Measurements from ENCODE around the gene PKMYT1. TPM values are rescaled to one million over a fixed set of nuclear protein-coding genes. Genes with fewer than 3 reads are reported as not detected.
"Not testable (repeated sequence)": the region's sequence is repeated elsewhere in the genome, so short reads cannot be mapped to it uniquely, and the experiment has no call there.

Gene PKMYT1
- total and polyA plus RNA-seq, 4 experiments from 2014 or later, result 0.79 TPM; not detected in 3

- Histone ChIP-seq H3K27ac (ENCODE audit: low read depth, low read length) (no peak overlapping the region), H3K36me3 (ENCODE audit: insufficient read depth, low read length) (no peaks in the 10 kb centered on the region), H3K9me3 (ENCODE audit: control insufficient read depth in 1 of 2, low read length in 2 of 2) (no peaks in the 10 kb centered on the region), H3K27me3 (ENCODE audit: insufficient read depth, low read length) (no peaks in the 10 kb centered on the region), H3K4me3 (ENCODE audit: low read length in 2 of 2) (no peak overlapping the region), H3K4me1 (ENCODE audit: insufficient read depth, low read length) (no peaks in the 10 kb centered on the region)
- Mint-ChIP-seq H3K9me3 (no peaks in the 10 kb centered on the region), H3K27ac (no peak overlapping the region), H3K36me3 (peaks cover 8 to 11% of the 10 kb centered on the region in 2 donors), H3K27me3 (no peaks in the 10 kb centered on the region), H3K4me1 (peaks cover 0 to 3% (median 0%) of the 10 kb centered on the region in 4 donors), H3K4me3 (no peak overlapping the region)
- ChIA-PET POLR2A (ENCODE audit: partially characterized antibody) (no interaction called here), CTCF (ENCODE audit: partially characterized antibody) (interaction anchor here (1.1 kb wide), 1 partner anchor 22 kb away, joined by 3 read pairs; no protein-coding TSS in a partner anchor)
- DNase-seq, result peak in 1 of 5 donors; percentile 19
- intact Hi-C loops (cut with micrococcal nuclease), result no loop called here
These were observed 31.2 kb downstream of the PKMYT1 start for GRCh38 chr16:2948807-2949704.

DNA sequence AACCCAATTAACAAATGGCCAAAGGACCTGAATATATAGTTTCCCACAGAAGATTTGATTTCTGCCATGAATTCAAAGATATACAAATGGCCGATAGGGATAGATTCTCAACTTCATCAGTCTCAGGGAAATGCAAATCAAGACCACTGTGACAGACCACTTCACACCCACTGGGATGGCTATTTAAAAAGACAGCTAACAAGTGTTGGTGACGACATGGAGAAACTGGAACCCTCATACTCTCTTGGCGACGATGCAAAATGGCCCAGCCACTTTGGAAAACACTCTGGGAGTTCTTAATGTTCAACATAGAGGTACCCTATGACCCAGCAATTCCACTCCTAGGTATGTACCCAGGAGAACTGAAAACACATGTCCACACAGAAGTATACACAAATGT is 33.6 kb downstream of the PKMYT1 start:
- Histone ChIP-seq H3K27ac (ENCODE audit: low read depth, low read length) (no peak overlapping the region), H3K36me3 (ENCODE audit: insufficient read depth, low read length) (no peaks in the 10 kb centered on the region), H3K27me3 (ENCODE audit: insufficient read depth, low read length) (no peaks in the 10 kb centered on the region), H3K4me1 (ENCODE audit: insufficient read depth, low read length) (no peaks in the 10 kb centered on the region), H3K9me3 (ENCODE audit: control insufficient read depth in 1 of 2, low read length in 2 of 2) (no peaks in the 10 kb centered on the region), H3K4me3 (ENCODE audit: low read length in 2 of 2) (no peak overlapping the region)
- H3K36me3 Mint-ChIP-seq, result peaks cover 19 to 23% of the 10 kb centered on the region in 2 donors
- DNase-seq, result peak in 1 of 5 donors; percentile 1
- ChIA-PET POLR2A (ENCODE audit: partially characterized antibody) (no interaction called here), CTCF (ENCODE audit: partially characterized antibody) (interaction anchor here (1.1 to 1.4 kb wide), 3 partner anchors 15 to 23 kb away, joined by 3 to 4 read pairs (median 3); no protein-coding TSS in a partner anchor)
- no peaks in the 10 kb centered on the region for H3K9me3 Mint-ChIP-seq
- H3K4me3 Mint-ChIP-seq, result no peak overlapping the region
- no peaks in the 10 kb centered on the region for H3K27me3 Mint-ChIP-seq
- intact Hi-C loops (cut with micrococcal nuclease), result no loop called here
- H3K27ac Mint-ChIP-seq, result peak overlapping the region in 1 of 7 donors; percentile 18
- peaks cover 0 to 1% (median 0%) of the 10 kb centered on the region in 4 donors for H3K4me1 Mint-ChIP-seq

- H3K27ac Mint-ChIP-seq; H3K4me3 ChIP-seq (ENCODE audit: low read length in 2 of 2); H3K4me1 ChIP-seq (ENCODE audit: insufficient read depth, low read length); CTCF ChIA-PET (ENCODE audit: partially characterized antibody); H3K9me3 ChIP-seq (ENCODE audit: control insufficient read depth in 1 of 2, low read length in 2 of 2); H3K27me3 ChIP-seq (ENCODE audit: insufficient read depth, low read length); H3K4me1 Mint-ChIP-seq; POLR2A ChIA-PET (ENCODE audit: partially characterized antibody); intact Hi-C loops (cut with micrococcal nuclease); H3K27ac ChIP-seq (ENCODE audit: low read depth, low read length); H3K9me3 Mint-ChIP-seq; H3K27me3 Mint-ChIP-seq; H3K4me3 Mint-ChIP-seq: not testable (repeated sequence)
- DNase-seq, result peak in 1 of 5 donors; percentile 30
- peaks cover 29 to 38% of the 10 kb centered on the region in 2 donors for H3K36me3 Mint-ChIP-seq
- H3K36me3 ChIP-seq (ENCODE audit: insufficient read depth, low read length), result peaks cover 16% of the 10 kb centered on the region
These were observed 36.5 kb downstream of the PKMYT1 start for GRCh38 chr16:2943716-2944115.

- Histone ChIP-seq H3K4me1 (ENCODE audit: insufficient read depth, low read length) (no peaks in the 10 kb centered on the region), H3K4me3 (ENCODE audit: low read length in 2 of 2) (no peak overlapping the region), H3K27ac (ENCODE audit: low read depth, low read length) (no peak overlapping the region), H3K9me3 (ENCODE audit: control insufficient read depth in 1 of 2, low read length in 2 of 2) (no peaks in the 10 kb centered on the region), H3K36me3 (ENCODE audit: insufficient read depth, low read length) (peaks cover 28% of the 10 kb centered on the region), H3K27me3 (ENCODE audit: insufficient read depth, low read length) (no peaks in the 10 kb centered on the region)
- Mint-ChIP-seq H3K4me3 (no peak overlapping the region), H3K27ac (peak overlapping the region in 2 of 7 donors; percentile 66 to 73), H3K4me1 (no peaks in the 10 kb centered on the region), H3K36me3 (peaks cover 24 to 38% of the 10 kb centered on the region in 2 donors), H3K27me3 (no peaks in the 10 kb centered on the region), H3K9me3 (no peaks in the 10 kb centered on the region)
- no peak for DNase-seq
- ChIA-PET POLR2A (ENCODE audit: partially characterized antibody) (no interaction called here), CTCF (ENCODE audit: partially characterized antibody) (interaction anchor here (0.7 kb wide), 1 partner anchor 260 kb away, joined by 4 read pairs; the partner anchor contains the start of gene KCTD5)
- intact Hi-C loops (cut with micrococcal nuclease), result no loop called here
These were observed 38.2 kb downstream of the PKMYT1 start for GRCh38 chr16:2942045-2942444.

GRCh38 chr16:2939968-2940367 is 40.3 kb downstream of the PKMYT1 start:
- peaks cover 0 to 2% (median 0%) of the 10 kb centered on the region in 8 donors for H3K9me3 Mint-ChIP-seq
- H3K27ac Mint-ChIP-seq, result no peak overlapping the region
- intact Hi-C loops (cut with micrococcal nuclease), result no loop called here
- POLR2A ChIA-PET (ENCODE audit: partially characterized antibody), result no interaction called here
- H3K4me1 ChIP-seq (ENCODE audit: insufficient read depth, low read length), result no peaks in the 10 kb centered on the region
- no peaks in the 10 kb centered on the region for H3K27me3 ChIP-seq (ENCODE audit: insufficient read depth, low read length)
- H3K36me3 Mint-ChIP-seq, result peaks cover 21 to 37% of the 10 kb centered on the region in 2 donors
- H3K4me3 ChIP-seq (ENCODE audit: low read length in 2 of 2), result no peak overlapping the region
- H3K27ac ChIP-seq (ENCODE audit: low read depth, low read length), result no peak overlapping the region
- H3K4me3 Mint-ChIP-seq, result no peak overlapping the region
- no peaks in the 10 kb centered on the region for H3K27me3 Mint-ChIP-seq
- H3K36me3 ChIP-seq (ENCODE audit: insufficient read depth, low read length), result peaks cover 34% of the 10 kb centered on the region
- no peaks in the 10 kb centered on the region for H3K4me1 Mint-ChIP-seq
- no peaks in the 10 kb centered on the region for H3K9me3 ChIP-seq (ENCODE audit: control insufficient read depth in 1 of 2, low read length in 2 of 2)
- DNase-seq, result no peak
- CTCF ChIA-PET (ENCODE audit: partially characterized antibody), result interaction anchor here (1.1 to 1.5 kb wide), 3 partner anchors 13 to 22 kb away, joined by 4 to 8 read pairs (median 4); no protein-coding TSS in a partner anchor

DNA sequence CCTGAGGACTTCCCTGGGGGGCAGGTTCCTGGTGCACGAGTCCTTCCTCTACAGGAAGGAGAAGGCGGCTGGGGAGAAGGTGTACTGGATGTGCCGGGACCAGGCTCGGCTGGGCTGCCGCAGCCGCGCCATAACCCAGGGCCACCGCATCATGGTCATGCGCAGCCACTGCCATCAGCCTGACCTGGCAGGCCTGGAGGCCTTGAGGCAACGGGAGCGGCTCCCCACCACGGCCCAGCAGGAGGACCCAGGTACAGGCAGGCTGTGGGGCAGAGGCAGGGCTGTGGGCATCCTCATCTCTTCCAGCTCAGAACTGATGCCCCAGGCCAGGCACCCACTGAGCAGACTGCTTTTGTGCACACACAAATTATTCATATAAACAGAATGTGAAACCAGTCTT is 42.0 kb downstream of the PKMYT1 start:
- ChIA-PET POLR2A (ENCODE audit: partially characterized antibody) (no interaction called here), CTCF (ENCODE audit: partially characterized antibody) (interaction anchor here (1.3 kb wide), 1 partner anchor 36 kb away, joined by 3 read pairs; no protein-coding TSS in a partner anchor)
- H3K4me1 Mint-ChIP-seq, result no peaks in the 10 kb centered on the region
- Histone ChIP-seq H3K4me3 (ENCODE audit: low read length in 2 of 2) (no peak overlapping the region), H3K36me3 (ENCODE audit: insufficient read depth, low read length) (peaks cover 34% of the 10 kb centered on the region), H3K27ac (ENCODE audit: low read depth, low read length) (no peak overlapping the region), H3K9me3 (ENCODE audit: control insufficient read depth in 1 of 2, low read length in 2 of 2) (no peaks in the 10 kb centered on the region), H3K4me1 (ENCODE audit: insufficient read depth, low read length) (no peaks in the 10 kb centered on the region), H3K27me3 (ENCODE audit: insufficient read depth, low read length) (no peaks in the 10 kb centered on the region)
- peaks cover 0 to 2% (median 0%) of the 10 kb centered on the region in 8 donors for H3K9me3 Mint-ChIP-seq
- peaks cover 26 to 41% of the 10 kb centered on the region in 2 donors for H3K36me3 Mint-ChIP-seq
- no peak overlapping the region for H3K27ac Mint-ChIP-seq
- no peak for DNase-seq
- intact Hi-C loops (cut with micrococcal nuclease), result no loop called here
- H3K4me3 Mint-ChIP-seq, result no peak overlapping the region
- no peaks in the 10 kb centered on the region for H3K27me3 Mint-ChIP-seq

- POLR2A ChIA-PET (ENCODE audit: partially characterized antibody), result no interaction called here
- H3K27me3 Mint-ChIP-seq, result no peaks in the 10 kb centered on the region
- intact Hi-C loops (cut with micrococcal nuclease), result no loop called here
- no peak for DNase-seq
- H3K9me3 ChIP-seq (ENCODE audit: control insufficient read depth in 1 of 2, low read length in 2 of 2), result no peaks in the 10 kb centered on the region
- H3K36me3 Mint-ChIP-seq, result peaks cover 27 to 37% of the 10 kb centered on the region in 2 donors
- CTCF ChIA-PET (ENCODE audit: partially characterized antibody), result interaction anchor here (0.6 kb wide), 2 partner anchors 11 to 16 kb away, joined by 3 to 4 read pairs; no protein-coding TSS in a partner anchor
- peaks cover 0 to 2% (median 0%) of the 10 kb centered on the region in 8 donors for H3K9me3 Mint-ChIP-seq
- H3K27ac ChIP-seq (ENCODE audit: low read depth, low read length), result no peak overlapping the region
- H3K4me3 ChIP-seq (ENCODE audit: low read length in 2 of 2), result no peak overlapping the region
- H3K27me3 ChIP-seq (ENCODE audit: insufficient read depth, low read length), result no peaks in the 10 kb centered on the region
- H3K4me3 Mint-ChIP-seq, result no peak overlapping the region
- peaks cover 38% of the 10 kb centered on the region for H3K36me3 ChIP-seq (ENCODE audit: insufficient read depth, low read length)
- no peak overlapping the region for H3K27ac Mint-ChIP-seq
- no peaks in the 10 kb centered on the region for H3K4me1 Mint-ChIP-seq
- no peaks in the 10 kb centered on the region for H3K4me1 ChIP-seq (ENCODE audit: insufficient read depth, low read length)
These were observed 43.1 kb downstream of the PKMYT1 start for GRCh38 chr16:2937170-2937569.

Measured in CD4-positive, alpha-beta memory T cell (primary cell).